ENCODE measurements around the gene ZDHHC14.

DNA sequence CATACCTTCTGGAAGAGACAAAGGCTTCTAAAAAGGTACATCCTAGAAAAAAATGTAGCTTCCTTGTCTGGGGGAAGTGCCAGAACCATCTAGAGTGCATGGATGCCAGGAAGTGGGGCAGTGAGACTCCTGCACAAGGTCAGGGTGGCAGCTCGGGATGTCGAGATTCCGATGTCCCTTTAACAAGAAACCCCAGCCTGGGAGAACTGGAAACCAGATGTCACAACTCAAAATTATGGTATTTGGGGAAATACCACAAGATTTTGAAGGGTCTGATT lies 168.4 kb downstream of the ZDHHC14 start:
- TF ChIP-seq, protein P1, sequence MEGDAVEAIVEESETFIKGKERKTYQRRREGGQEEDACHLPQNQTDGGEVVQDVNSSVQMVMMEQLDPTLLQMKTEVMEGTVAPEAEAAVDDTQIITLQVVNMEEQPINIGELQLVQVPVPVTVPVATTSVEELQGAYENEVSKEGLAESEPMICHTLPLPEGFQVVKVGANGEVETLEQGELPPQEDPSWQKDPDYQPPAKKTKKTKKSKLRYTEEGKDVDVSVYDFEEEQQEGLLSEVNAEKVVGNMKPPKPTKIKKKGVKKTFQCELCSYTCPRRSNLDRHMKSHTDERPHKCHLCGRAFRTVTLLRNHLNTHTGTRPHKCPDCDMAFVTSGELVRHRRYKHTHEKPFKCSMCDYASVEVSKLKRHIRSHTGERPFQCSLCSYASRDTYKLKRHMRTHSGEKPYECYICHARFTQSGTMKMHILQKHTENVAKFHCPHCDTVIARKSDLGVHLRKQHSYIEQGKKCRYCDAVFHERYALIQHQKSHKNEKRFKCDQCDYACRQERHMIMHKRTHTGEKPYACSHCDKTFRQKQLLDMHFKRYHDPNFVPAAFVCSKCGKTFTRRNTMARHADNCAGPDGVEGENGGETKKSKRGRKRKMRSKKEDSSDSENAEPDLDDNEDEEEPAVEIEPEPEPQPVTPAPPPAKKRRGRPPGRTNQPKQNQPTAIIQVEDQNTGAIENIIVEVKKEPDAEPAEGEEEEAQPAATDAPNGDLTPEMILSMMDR (IDR thresholded peaks at IDR 0.05), result no peak
- no peak for TF ChIP-seq POLR2A (IDR thresholded peaks at IDR 0.05)

Data from body of pancreas (tissue), 4 donors.